A172 (cell line): ENCODE results near the gene SBF1. TPM values are rescaled to one million over a fixed set of nuclear protein-coding genes. Genes with fewer than 3 reads are reported as not detected.

ENCODE experiments used
- DNase-seq: peaks from one replicate; pipeline ENCODE4 v3.0.0-alpha.2; 2015; ENCODE audit warnings: low spot score
- total RNA-seq: library from RNA; depleted of rRNA; stranded (reverse); fragments of >200 nt; shearing (Covaris generic); gene quantifications from 2 replicates; pipeline ENCODE4 v1.2.3, GENCODE V29; 2014

SBF1 gene
- total RNA-seq, 1 experiment from 2014 or later = 48.2 TPM

- no peak for DNase-seq
Observed at GRCh38 chr22:50505776-50506610, 31.2 kb upstream of the SBF1 start.

- no peak for DNase-seq
Observed at GRCh38 chr22:50505276-50505775, 30.5 kb upstream of the SBF1 start.

GRCh38 chr22:50504369-50505211, 29.8 kb upstream of the SBF1 start:
- no peak for DNase-seq

- DNase-seq = no peak
Observed at GRCh38 chr22:50503475-50504145, 28.8 kb upstream of the SBF1 start.

GRCh38 chr22:50502628-50503474, 28.0 kb upstream of the SBF1 start:
- DNase-seq = no peak

- no peak for DNase-seq
Observed at GRCh38 chr22:50502096-50502495, 27.3 kb upstream of the SBF1 start.

GRCh38 chr22:50500452-50500851, 25.6 kb upstream of the SBF1 start:
- DNase-seq = no peak

- peak; percentile 64 for DNase-seq
Observed at GRCh38 chr22:50498322-50498890, 23.6 kb upstream of the SBF1 start.

GRCh38 chr22:50497093-50497492, 22.3 kb upstream of the SBF1 start:
- no peak for DNase-seq

GRCh38 chr22:50490531-50491308, 15.9 kb upstream of the SBF1 start:
- DNase-seq = no peak

GRCh38 chr22:50489363-50490243, 14.8 kb upstream of the SBF1 start:
- no peak for DNase-seq

GRCh38 chr22:50488886-50489285, 14.1 kb upstream of the SBF1 start:
- DNase-seq = no peak

- no peak for DNase-seq
Observed at GRCh38 chr22:50488006-50488677, 13.3 kb upstream of the SBF1 start.

- no peak for DNase-seq
Observed at GRCh38 chr22:50487290-50488005, 12.6 kb upstream of the SBF1 start.

GRCh38 chr22:50486561-50487289, 11.9 kb upstream of the SBF1 start, which contains the start of gene MIOX:
Gene MIOX, plus strand, starts transcription at chr22:50486859. Its CDS starts 39 bp downstream, at chr22:50486898.
- DNase-seq = peak; percentile 37

GRCh38 chr22:50485221-50486131, 10.6 kb upstream of the SBF1 start:
- no peak for DNase-seq
